Activated T-cell treated with anti-CD3 and anti-CD28 coated beads, Interleukin-2, amount 50 U/mL, for 72 hours (primary cell): Measurements from ENCODE around the gene ZNF217. TPM values are rescaled to one million over a fixed set of nuclear protein-coding genes. Genes with fewer than 3 reads are reported as not detected.
"Not testable (repeated sequence)": the region's sequence is repeated elsewhere in the genome, so short reads cannot be mapped to it uniquely, and the experiment has no call there.

ENCODE experiments used
- ATAC-seq, 2 donors: fragments of 150-1000 bp; cut with Tn5 transposase; replicated peaks in 1 of 2; 2 replicates each; pipeline ENCODE4 v1.10.0; 2021; ENCODE audit warnings: moderate library complexity in 2 of 2, mild to moderate bottlenecking in 1 of 2
- DNase-seq, 2 donors: peaks; one replicate each; pipeline ENCODE4 v3.0.0; 2021 to 2022; ENCODE audit warnings: mixed read lengths in 1 of 2
- H3K27ac Mint-ChIP-seq: one replicate; pipeline ENCODE4 v1.8.0; 2022; ENCODE audit warnings: mild to moderate bottlenecking, moderate library complexity, mixed read lengths
- H3K27me3 Mint-ChIP-seq: one replicate; pipeline ENCODE4 v1.8.0; 2022; ENCODE audit warnings: low read depth, mixed read lengths
- H3K36me3 Mint-ChIP-seq, 2 donors: one replicate each; pipeline ENCODE4 v1.8.0; 2022; ENCODE audit warnings: mixed read lengths in 2 of 2, mild to moderate bottlenecking in 1 of 2; ENCODE audit not compliant: insufficient read depth in 2 of 2
- H3K4me1 Mint-ChIP-seq: one replicate; pipeline ENCODE4 v1.8.0; 2022; ENCODE audit warnings: low read depth, mixed read lengths
- H3K4me3 Mint-ChIP-seq, 2 donors: one replicate each; pipeline ENCODE4 v1.8.0; 2022; ENCODE audit warnings: mild to moderate bottlenecking in 2 of 2, mixed read lengths in 2 of 2, moderate library complexity in 2 of 2
- H3K9me3 Mint-ChIP-seq, 2 donors: one replicate each; pipeline ENCODE4 v1.8.0; 2022; ENCODE audit warnings: mixed read lengths in 2 of 2
- total RNA-seq, 2 donors: library from RNA; stranded (reverse); gene quantifications; one replicate each; pipeline ENCODE4 v1.2.3, GENCODE V29; 2022

Gene ZNF217
- total RNA-seq, 2 donors from 2014 or later: 66.4 to 67.2 TPM

- Mint-ChIP-seq H3K4me3 (no peak overlapping the region), H3K9me3 (no peaks in the 10 kb centered on the region), H3K4me1 (no peaks in the 10 kb centered on the region), H3K27ac (no peak overlapping the region), H3K27me3 (no peaks in the 10 kb centered on the region), H3K36me3 (no peaks in the 10 kb centered on the region)
- DNase-seq (no peak), ATAC-seq (no peak)
These were observed 37.8 kb downstream of the ZNF217 start for GRCh38 chr20:53555816-53556215.

DNA sequence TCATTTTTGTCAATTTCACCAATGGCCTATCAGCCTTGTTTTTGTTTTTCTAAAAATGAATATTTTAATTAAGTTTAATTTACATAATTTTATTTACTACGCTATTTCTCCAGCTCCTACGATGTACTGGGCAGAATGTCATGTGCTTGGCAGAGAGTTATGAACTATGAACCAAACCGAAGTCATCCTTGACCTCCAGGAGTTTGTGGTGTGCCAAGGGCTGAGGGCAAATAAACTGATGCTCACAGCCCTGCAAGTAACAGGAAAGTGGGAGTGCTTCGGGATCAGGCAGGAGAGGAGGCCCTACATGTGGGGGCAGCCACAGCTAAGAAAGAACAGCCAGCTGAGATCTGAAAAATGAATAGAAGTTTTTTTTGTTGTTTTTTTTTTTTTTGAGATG is 38.6 kb downstream of the ZNF217 start:
- Mint-ChIP-seq H3K9me3 (no peaks in the 10 kb centered on the region), H3K4me1 (no peaks in the 10 kb centered on the region), H3K27ac (no peak overlapping the region), H3K36me3 (no peaks in the 10 kb centered on the region), H3K4me3 (no peak overlapping the region), H3K27me3 (no peaks in the 10 kb centered on the region)
- ATAC-seq (no peak), DNase-seq (no peak)

DNA sequence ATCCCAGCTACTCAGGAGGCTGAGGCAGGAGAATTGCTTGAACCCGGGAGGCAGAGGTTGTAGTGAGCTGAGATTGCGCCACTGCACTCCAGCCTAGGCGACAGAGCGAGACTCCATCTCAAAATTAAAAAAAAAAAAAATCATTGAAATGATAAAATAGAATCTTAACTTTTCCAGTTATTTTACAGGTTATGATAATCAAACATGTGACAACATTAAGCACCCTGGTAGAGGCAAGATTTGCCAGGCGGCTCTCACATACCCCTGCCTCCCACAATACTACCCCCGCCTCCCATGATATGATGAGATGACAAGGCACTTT is 41.1 kb downstream of the ZNF217 start:
- DNase-seq, ATAC-seq, H3K4me1 Mint-ChIP-seq: not testable (repeated sequence)

DNA sequence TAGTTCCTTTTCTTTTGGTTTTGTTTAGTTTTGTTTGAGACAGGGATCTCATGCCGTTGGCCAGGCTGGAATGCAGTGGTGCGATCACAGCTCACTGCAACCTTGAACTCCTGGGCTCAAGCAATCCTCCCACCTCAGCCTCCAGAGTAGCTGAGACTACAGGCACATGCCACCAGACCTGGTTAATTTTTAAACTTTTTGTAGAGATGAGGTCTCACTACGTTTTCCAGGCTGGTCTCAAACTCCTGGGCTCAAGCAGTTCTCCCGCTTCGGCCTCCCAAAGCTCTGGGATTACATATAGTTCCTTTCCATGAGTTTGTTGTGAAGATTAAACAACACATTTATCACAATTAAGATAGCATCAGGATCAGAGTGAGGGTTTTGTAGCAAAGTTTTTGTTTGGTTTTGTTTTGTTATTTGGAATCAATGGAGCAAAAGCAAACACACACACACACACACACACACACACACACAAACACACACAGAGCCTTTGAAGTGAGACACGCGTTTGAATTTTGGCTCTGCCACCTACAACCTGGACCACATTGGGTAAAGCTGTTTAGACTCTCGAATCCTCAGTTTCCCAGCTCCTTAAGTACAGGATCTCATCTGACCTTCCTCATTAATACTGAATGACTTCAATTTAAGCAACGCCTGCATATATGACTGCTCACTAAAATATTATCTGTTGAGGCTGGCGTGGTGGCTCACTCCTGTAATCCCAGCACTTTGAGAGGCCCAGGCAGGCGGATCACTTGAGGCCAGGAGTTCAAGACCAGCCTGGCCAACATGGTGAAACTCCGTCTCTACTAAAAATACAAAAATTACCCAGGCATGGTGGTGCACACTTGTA is 41.7 kb downstream of the ZNF217 start:
- ATAC-seq, H3K4me3 Mint-ChIP-seq, DNase-seq, H3K27me3 Mint-ChIP-seq, H3K9me3 Mint-ChIP-seq, H3K4me1 Mint-ChIP-seq, H3K36me3 Mint-ChIP-seq, H3K27ac Mint-ChIP-seq: not testable (repeated sequence)

More for the DNA sequence above, 41.1 kb downstream of the ZNF217 start:
- not testable (repeated sequence) for H3K27ac Mint-ChIP-seq, H3K9me3 Mint-ChIP-seq, H3K36me3 Mint-ChIP-seq, H3K4me3 Mint-ChIP-seq, H3K27me3 Mint-ChIP-seq

DNA sequence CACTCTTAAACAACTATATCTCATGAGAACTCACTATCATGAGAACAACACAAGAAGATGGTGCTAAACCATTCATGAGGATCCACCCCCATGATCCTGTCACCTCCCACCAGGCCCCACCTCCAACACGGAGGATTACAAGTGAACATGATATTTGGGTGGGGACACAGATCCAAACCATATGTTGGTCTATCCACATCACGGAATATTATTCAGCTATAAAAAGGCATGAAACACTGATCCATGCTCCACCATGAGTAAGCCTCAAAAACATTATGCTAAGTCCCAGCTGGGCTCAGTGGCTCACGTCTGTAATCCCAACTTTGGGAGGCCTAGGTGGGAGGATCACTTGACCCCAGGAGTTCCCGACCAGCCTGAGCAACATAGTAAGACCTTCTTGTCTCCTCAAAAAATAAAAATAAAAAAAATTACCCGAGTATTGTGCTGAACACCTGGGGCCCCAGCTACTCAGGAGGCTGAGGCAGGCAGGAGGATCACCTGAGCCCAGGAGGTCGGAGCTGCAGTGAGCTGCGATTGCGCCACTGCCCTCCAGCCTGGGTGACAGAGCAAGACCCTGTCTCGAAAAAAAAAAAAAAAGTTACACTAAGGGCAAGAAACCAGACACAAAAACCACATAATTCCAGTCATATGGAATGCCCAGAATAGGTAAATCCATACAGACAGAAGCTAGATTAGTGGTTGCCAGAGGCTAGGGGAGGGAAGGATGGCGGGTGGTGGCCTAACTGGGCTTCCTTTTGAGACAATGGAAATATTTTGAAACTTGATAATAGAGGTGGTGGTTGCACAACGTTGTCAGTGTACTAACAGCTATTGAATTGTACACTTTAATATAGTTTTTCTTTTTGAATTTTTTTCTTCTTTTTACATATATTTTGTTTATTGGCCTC is 43.1 kb downstream of the ZNF217 start:
- Mint-ChIP-seq H3K36me3 (no peaks in the 10 kb centered on the region), H3K27ac (no peak overlapping the region), H3K9me3 (no peaks in the 10 kb centered on the region), H3K4me1 (no peaks in the 10 kb centered on the region), H3K27me3 (no peaks in the 10 kb centered on the region), H3K4me3 (no peak overlapping the region)
- ATAC-seq (no peak), DNase-seq (no peak)

DNA sequence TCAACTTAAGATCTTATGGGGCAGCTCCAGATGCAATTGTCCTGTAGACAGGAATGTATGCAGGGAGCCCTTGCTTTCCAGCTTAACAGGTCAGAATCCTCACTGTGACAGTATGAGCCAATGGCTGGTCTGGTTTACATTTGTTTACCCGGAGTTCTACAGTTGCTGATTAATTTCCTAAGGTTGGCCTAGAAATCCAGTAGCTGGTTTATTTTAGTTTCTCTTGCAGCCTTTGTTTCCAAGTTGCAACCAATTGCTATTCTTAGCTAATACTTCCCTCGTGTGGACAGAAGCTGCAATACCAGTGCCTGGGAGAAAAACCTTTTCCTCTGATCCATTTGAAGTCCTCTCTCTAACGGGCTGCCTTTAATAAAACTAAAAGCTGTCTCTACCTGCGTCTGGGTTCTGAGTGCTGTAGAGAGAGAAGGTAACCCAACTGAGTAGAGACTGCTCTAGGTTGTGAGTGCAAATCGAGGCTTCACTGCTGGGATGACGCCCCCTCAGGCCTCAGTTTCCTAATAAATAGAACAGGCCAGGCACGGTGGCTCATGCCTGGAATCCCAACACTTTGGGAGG is 45.9 kb downstream of the ZNF217 start:
- Mint-ChIP-seq H3K9me3 (no peaks in the 10 kb centered on the region), H3K27ac (no peak overlapping the region), H3K36me3 (no peaks in the 10 kb centered on the region), H3K4me1 (no peaks in the 10 kb centered on the region), H3K4me3 (no peak overlapping the region), H3K27me3 (no peaks in the 10 kb centered on the region)
- ATAC-seq (peak; percentile 47 to 51), DNase-seq (peak; percentile 22 to 32)

- H3K9me3 Mint-ChIP-seq: no peaks in the 10 kb centered on the region
- no peaks in the 10 kb centered on the region for H3K27me3 Mint-ChIP-seq
- ATAC-seq: no peak
- no peaks in the 10 kb centered on the region for H3K36me3 Mint-ChIP-seq
- H3K4me1 Mint-ChIP-seq: no peaks in the 10 kb centered on the region
- no peak overlapping the region for H3K4me3 Mint-ChIP-seq
- no peak for DNase-seq
- no peak overlapping the region for H3K27ac Mint-ChIP-seq
These were observed 54.1 kb downstream of the ZNF217 start for GRCh38 chr20:53539516-53539915.

DNA sequence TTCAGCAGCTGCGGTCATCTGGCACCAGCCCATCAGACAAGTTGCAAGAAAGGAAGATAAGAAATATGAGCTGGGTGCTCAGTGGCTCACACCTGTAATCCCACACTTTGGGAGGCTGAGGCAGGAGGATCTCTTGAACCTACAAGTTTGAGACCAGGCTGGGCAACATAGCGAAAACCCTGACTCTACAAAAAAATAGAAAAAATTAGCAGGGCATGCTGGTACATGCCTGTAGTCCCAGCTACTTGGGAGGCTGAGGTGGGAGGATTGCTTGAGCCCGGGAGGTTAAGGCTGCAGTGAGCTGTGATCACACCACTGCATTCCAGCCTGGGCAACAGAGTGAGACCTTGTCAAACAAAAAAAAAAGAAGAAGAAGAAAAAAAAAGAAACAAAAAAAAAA is 57.3 kb downstream of the ZNF217 start:
- not testable (repeated sequence) for ATAC-seq, H3K36me3 Mint-ChIP-seq, DNase-seq, H3K9me3 Mint-ChIP-seq, H3K27me3 Mint-ChIP-seq, H3K4me1 Mint-ChIP-seq, H3K27ac Mint-ChIP-seq, H3K4me3 Mint-ChIP-seq

DNA sequence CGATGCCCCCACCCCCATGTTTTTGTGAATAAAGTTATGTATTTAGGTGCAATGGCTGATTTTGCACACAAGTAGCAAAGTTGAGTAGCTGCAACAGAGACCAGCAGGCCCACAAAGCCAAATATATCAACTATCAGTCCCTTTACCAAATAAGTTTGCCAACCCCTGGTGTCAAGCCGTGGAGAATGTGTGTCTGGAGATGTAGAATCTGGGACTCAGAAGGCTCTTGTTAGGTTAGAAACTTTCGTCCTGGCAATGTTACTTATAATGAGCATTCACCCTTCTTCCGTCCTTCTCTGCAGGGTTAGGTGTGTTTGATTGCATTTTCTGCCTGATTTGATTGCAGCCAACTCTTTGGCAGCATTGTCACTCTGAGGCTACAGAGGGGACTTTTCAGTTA is 57.8 kb downstream of the ZNF217 start:
- Mint-ChIP-seq H3K9me3 (no peaks in the 10 kb centered on the region), H3K27ac (no peak overlapping the region), H3K36me3 (no peaks in the 10 kb centered on the region), H3K4me1 (no peaks in the 10 kb centered on the region), H3K27me3 (no peaks in the 10 kb centered on the region), H3K4me3 (no peak overlapping the region)
- no peak for ATAC-seq
- no peak for DNase-seq

- ATAC-seq (no peak), DNase-seq (no peak)
- H3K27ac Mint-ChIP-seq: no peak overlapping the region
- H3K27me3 Mint-ChIP-seq: no peaks in the 10 kb centered on the region
- H3K36me3 Mint-ChIP-seq: no peaks in the 10 kb centered on the region
- no peaks in the 10 kb centered on the region for H3K4me1 Mint-ChIP-seq
- peaks cover 0 to 1% of the 10 kb centered on the region in 2 donors for H3K9me3 Mint-ChIP-seq
- no peak overlapping the region for H3K4me3 Mint-ChIP-seq
These were observed 59.6 kb downstream of the ZNF217 start for GRCh38 chr20:53534037-53534436.

DNA sequence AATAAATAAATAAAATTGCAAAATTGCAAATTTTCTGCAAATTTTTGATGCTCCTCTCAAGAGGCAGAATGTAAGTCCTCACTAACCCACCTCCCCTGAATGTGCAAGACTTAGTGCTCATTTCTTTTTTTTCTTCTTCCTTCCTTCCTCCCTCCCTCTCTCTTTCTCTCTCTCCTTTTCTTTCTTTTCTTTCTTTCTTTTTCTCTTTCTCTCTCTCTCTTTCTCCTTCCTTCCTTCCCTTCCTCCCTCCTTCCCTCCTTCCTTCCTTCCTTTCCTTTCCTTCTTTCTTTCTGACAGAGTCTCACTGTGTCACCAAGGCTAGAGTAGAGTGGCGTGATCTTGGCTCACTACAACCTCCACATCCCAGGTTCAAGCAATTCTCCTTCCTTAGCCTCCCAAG is 60.1 kb downstream of the ZNF217 start:
- DNase-seq: no peak
- Mint-ChIP-seq H3K4me3 (no peak overlapping the region), H3K36me3 (no peaks in the 10 kb centered on the region), H3K27ac (no peak overlapping the region), H3K27me3 (no peaks in the 10 kb centered on the region), H3K4me1 (no peaks in the 10 kb centered on the region), H3K9me3 (peaks cover 0 to 1% of the 10 kb centered on the region in 2 donors)
- ATAC-seq: no peak

- not testable (repeated sequence) for H3K27me3 Mint-ChIP-seq, H3K4me1 Mint-ChIP-seq, H3K9me3 Mint-ChIP-seq, ATAC-seq, H3K27ac Mint-ChIP-seq, DNase-seq, H3K36me3 Mint-ChIP-seq, H3K4me3 Mint-ChIP-seq
These were observed 60.9 kb downstream of the ZNF217 start for GRCh38 chr20:53532654-53533312.

DNA sequence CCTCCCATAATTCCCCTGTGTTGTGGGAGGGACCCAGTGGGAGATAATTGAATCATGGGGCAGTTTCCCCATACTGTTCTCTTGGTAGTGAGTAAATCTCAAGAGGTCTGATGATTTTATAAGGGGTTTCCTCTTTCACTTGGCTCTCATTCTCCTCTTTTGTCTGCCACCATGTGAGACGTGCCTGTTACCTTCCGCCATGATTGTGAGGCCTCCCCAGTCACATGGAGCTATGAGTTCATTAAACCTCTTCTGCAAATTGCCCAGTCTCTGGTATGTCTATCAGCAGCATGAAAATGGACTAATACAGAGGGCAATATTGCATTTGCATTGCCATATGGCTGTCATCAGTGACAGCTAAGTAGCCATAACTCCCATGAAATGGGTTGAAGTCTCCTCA is 63.2 kb downstream of the ZNF217 start:
- no peaks in the 10 kb centered on the region for H3K36me3 Mint-ChIP-seq
- H3K27ac Mint-ChIP-seq: no peak overlapping the region
- H3K9me3 Mint-ChIP-seq: peaks cover 0 to 1% of the 10 kb centered on the region in 2 donors
- ATAC-seq: no peak
- no peak overlapping the region for H3K4me3 Mint-ChIP-seq
- no peaks in the 10 kb centered on the region for H3K4me1 Mint-ChIP-seq
- no peaks in the 10 kb centered on the region for H3K27me3 Mint-ChIP-seq
- DNase-seq: no peak
